ENCODE data around the gene BICC1.

GRCh38 chr10:58672845-58673244, 160.2 kb downstream of the BICC1 start:
- TF ChIP-seq CTCF (IDR thresholded peaks at IDR 0.05 in 2 of 3, conservative IDR thresholded peaks at IDR 0.05 in 1 of 3; ENCODE audit: borderline replicate concordance in 1 of 3, insufficient read depth in 1 of 3, low read depth in 2 of 3, low read length in 2 of 3) (no peak), ATF3 (IDR thresholded peaks at IDR 0.05) (no peak), YY1 (IDR thresholded peaks at IDR 0.05; ENCODE audit: extremely low read depth, insufficient replicate concordance, low read depth, low read length) (no peak), RAD21 (IDR thresholded peaks at IDR 0.05; ENCODE audit: low read depth) (no peak), POLR2A (IDR thresholded peaks at IDR 0.05; ENCODE audit: borderline replicate concordance, extremely low read depth, insufficient read depth, insufficient read length) (no peak), POLR2AphosphoS5 (IDR thresholded peaks at IDR 0.05; ENCODE audit: low read depth, low read length) (no peak), EZH2 (IDR thresholded peaks at IDR 0.05) (no peak), ZBTB33 (IDR thresholded peaks at IDR 0.05; ENCODE audit: extremely low read depth, insufficient replicate concordance, low read length) (no peak), ZNF274 (IDR thresholded peaks at IDR 0.05; ENCODE audit: low read depth, low read length) (no peak), JUND (IDR thresholded peaks at IDR 0.05) (no peak), ZFX (IDR thresholded peaks at IDR 0.05) (no peak), REST (IDR thresholded peaks at IDR 0.05; ENCODE audit: low read depth) (no peak), TCF7L2 (IDR thresholded peaks at IDR 0.05; ENCODE audit: borderline replicate concordance, extremely low read depth, insufficient read depth, insufficient read length) (no peak), SIN3A (IDR thresholded peaks at IDR 0.05; ENCODE audit: low read depth) (no peak)
